Vagina (tissue), 2 donors: Measurements from ENCODE around the gene WDFY3. TPM values are rescaled to one million over a fixed set of nuclear protein-coding genes. Genes with fewer than 3 reads are reported as not detected.
"Not testable (repeated sequence)": the region's sequence is repeated elsewhere in the genome, so short reads cannot be mapped to it uniquely, and the experiment has no call there.

Experiments used
- DNase-seq, 2 donors: peaks; one replicate each; pipeline ENCODE4 v3.0.0-alpha.2; 2017; ENCODE audit errors: extremely low spot score in 2 of 2
- H3K27ac ChIP-seq: fragments of 200-600 bp; sonication (generic); one replicate; pipeline ENCODE4 v1.5.1; 2019
- H3K27me3 ChIP-seq: fragments of 200-600 bp; sonication (generic); one replicate; pipeline ENCODE4 v1.5.1; 2019
- H3K36me3 ChIP-seq, 2 donors: fragments of 200-600 bp; sonication (generic); one replicate each; pipeline ENCODE4 v1.5.1; 2017 to 2019
- H3K4me1 ChIP-seq: fragments of 200-600 bp; sonication (generic); one replicate; pipeline ENCODE4 v1.5.1; 2019
- H3K4me3 ChIP-seq, 2 donors: fragments of 200-600 bp; sonication (generic); 1 replicate in 1 of 2; 2 replicates in 1 of 2; pipeline ENCODE4 v1.5.1; 2016 to 2019
- H3K9me3 ChIP-seq: fragments of 200-600 bp; sonication (generic); one replicate; pipeline ENCODE4 v1.5.1; 2019
- CTCF ChIP-seq, 3 experiments: fragments of 450-650 bp in 2 of 3; fragments of 200-600 bp in 1 of 3; sonication (generic) in 1 of 3; IDR thresholded peaks; one replicate each; pipeline ENCODE4 v1.5.1; 2017 to 2019; ENCODE audit warnings: antibody characterized with exemption in 3 of 3, mild to moderate bottlenecking in 2 of 3, moderate library complexity in 2 of 3
- POLR2A ChIP-seq, 2 donors: fragments of 450-650 bp; IDR thresholded peaks; one replicate each; pipeline ENCODE4 v1.6.1; 2017; ENCODE audit warnings: antibody characterized with exemption in 2 of 2, mild to moderate bottlenecking in 2 of 2, moderate library complexity in 2 of 2
- POLR2AphosphoS5 ChIP-seq, 2 donors: sonication (generic); formaldehyde crosslinking; IDR thresholded peaks; one replicate each; pipeline ENCODE4 v1.9.0; 2017; ENCODE audit warnings: antibody characterized with exemption in 2 of 2, mild to moderate bottlenecking in 2 of 2, low read depth in 1 of 2; ENCODE audit not compliant: insufficient read depth in 1 of 2
- intact Hi-C: fragments of 100-400 bp; cut with DNase I; formaldehyde crosslinking; loops from one replicate; pipeline ENCODE4 v1.15.1; 2023
- total RNA-seq: library from RNA; depleted of rRNA; stranded (reverse); fragments of >200 nt; gene quantifications from one replicate; pipeline ENCODE4 v1.2.3, GENCODE V29; 2016

The WDFY3 gene
- total RNA-seq, 1 donor from 2014 or later, result 67.8 TPM

- intact Hi-C loops, result no loop called here
- Histone ChIP-seq H3K27me3 (no peaks in the 10 kb centered on the region), H3K4me3 (no peak overlapping the region), H3K4me1 (no peaks in the 10 kb centered on the region), H3K9me3 (no peaks in the 10 kb centered on the region), H3K27ac (no peak overlapping the region), H3K36me3 (peaks cover 0 to 58% of the 10 kb centered on the region in 2 donors)
- no peak for DNase-seq
- no peak for TF ChIP-seq CTCF (IDR thresholded peaks at IDR 0.05)
- TF ChIP-seq POLR2A (IDR thresholded peaks at IDR 0.05), result no peak
- no peak for TF ChIP-seq POLR2AphosphoS5 (IDR thresholded peaks at IDR 0.05; ENCODE audit: insufficient read depth in 1 of 2, low read depth in 1 of 2)
Observed at GRCh38 chr4:84677093-84677492, 289.4 kb downstream of the WDFY3 start.

- no peak overlapping the region for H3K27ac ChIP-seq
- intact Hi-C loops, result no loop called here
- no peaks in the 10 kb centered on the region for H3K27me3 ChIP-seq
- peaks cover 0 to 67% of the 10 kb centered on the region in 2 donors for H3K36me3 ChIP-seq
- no peaks in the 10 kb centered on the region for H3K9me3 ChIP-seq
- no peaks in the 10 kb centered on the region for H3K4me1 ChIP-seq
- TF ChIP-seq CTCF (IDR thresholded peaks at IDR 0.05), result no peak
- no peak for TF ChIP-seq POLR2AphosphoS5 (IDR thresholded peaks at IDR 0.05; ENCODE audit: insufficient read depth in 1 of 2, low read depth in 1 of 2)
- no peak for TF ChIP-seq POLR2A (IDR thresholded peaks at IDR 0.05)
- no peak overlapping the region for H3K4me3 ChIP-seq
- no peak for DNase-seq
Observed at GRCh38 chr4:84673475-84674240, 292.8 kb downstream of the WDFY3 start.

- Histone ChIP-seq H3K27ac (no peak overlapping the region), H3K27me3 (no peaks in the 10 kb centered on the region), H3K4me1 (no peaks in the 10 kb centered on the region), H3K4me3 (no peak overlapping the region), H3K9me3 (no peaks in the 10 kb centered on the region), H3K36me3 (peaks cover 0 to 52% of the 10 kb centered on the region in 2 donors)
- intact Hi-C loops, result no loop called here
- no peak for TF ChIP-seq POLR2AphosphoS5 (IDR thresholded peaks at IDR 0.05; ENCODE audit: insufficient read depth in 1 of 2, low read depth in 1 of 2)
- TF ChIP-seq POLR2A (IDR thresholded peaks at IDR 0.05), result no peak
- TF ChIP-seq CTCF (IDR thresholded peaks at IDR 0.05), result no peak
- DNase-seq, result no peak
Observed at GRCh38 chr4:84672177-84672576, 294.3 kb downstream of the WDFY3 start.

DNA sequence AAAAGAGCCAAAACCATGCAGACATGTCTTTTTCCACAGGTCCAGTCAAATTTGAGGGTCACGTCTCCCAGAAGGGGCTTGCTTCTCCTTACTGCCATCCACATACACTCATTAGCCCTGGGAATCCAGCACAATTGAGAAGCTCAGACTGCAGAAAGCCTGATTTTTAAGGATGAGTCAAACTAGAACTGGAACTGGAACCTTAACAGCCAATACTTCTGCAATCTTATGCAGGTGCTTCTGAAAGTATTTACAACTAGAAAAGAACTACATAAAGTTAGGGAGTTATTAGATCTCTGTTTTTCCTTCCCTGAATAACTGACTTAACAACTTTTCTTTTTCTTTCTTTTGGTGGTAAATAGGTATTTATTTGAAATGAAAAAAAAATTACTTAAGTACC lies 297.3 kb downstream of the WDFY3 start:
- Histone ChIP-seq H3K4me3 (no peak overlapping the region), H3K9me3 (no peaks in the 10 kb centered on the region), H3K36me3 (peaks cover 0 to 39% of the 10 kb centered on the region in 2 donors), H3K27ac (no peak overlapping the region), H3K4me1 (no peaks in the 10 kb centered on the region), H3K27me3 (no peaks in the 10 kb centered on the region)
- no peak for TF ChIP-seq CTCF (IDR thresholded peaks at IDR 0.05)
- no peak for TF ChIP-seq POLR2A (IDR thresholded peaks at IDR 0.05)
- no peak for TF ChIP-seq POLR2AphosphoS5 (IDR thresholded peaks at IDR 0.05; ENCODE audit: insufficient read depth in 1 of 2, low read depth in 1 of 2)
- no peak for DNase-seq
- intact Hi-C loops, result no loop called here

DNA sequence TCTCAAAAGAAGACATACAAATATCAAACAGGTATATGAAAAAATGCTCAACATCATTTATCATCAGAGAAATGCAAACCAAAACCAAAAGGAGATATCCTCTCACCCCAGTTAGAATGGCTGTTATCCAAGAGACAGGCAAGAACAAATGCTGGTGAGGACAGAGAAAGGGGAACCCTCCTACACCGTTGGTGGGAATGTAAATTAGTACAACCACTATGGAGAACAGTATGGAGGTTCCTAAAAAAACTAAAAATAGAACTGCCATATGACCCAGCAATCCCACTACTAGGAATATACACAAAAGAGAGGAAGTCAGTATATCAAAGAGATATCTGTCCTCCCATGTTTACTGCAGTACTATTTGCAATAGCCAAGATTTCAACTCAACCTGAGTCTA lies 300.1 kb downstream of the WDFY3 start:
- Histone ChIP-seq H3K4me1 (no peaks in the 10 kb centered on the region), H3K36me3 (peaks cover 0 to 23% of the 10 kb centered on the region in 2 donors), H3K4me3 (no peak overlapping the region), H3K27ac (no peak overlapping the region), H3K9me3 (no peaks in the 10 kb centered on the region), H3K27me3 (no peaks in the 10 kb centered on the region)
- no peak for DNase-seq
- no peak for TF ChIP-seq POLR2AphosphoS5 (IDR thresholded peaks at IDR 0.05; ENCODE audit: insufficient read depth in 1 of 2, low read depth in 1 of 2)
- TF ChIP-seq POLR2A (IDR thresholded peaks at IDR 0.05), result no peak
- no peak for TF ChIP-seq CTCF (IDR thresholded peaks at IDR 0.05)
- intact Hi-C loops, result no loop called here

DNA sequence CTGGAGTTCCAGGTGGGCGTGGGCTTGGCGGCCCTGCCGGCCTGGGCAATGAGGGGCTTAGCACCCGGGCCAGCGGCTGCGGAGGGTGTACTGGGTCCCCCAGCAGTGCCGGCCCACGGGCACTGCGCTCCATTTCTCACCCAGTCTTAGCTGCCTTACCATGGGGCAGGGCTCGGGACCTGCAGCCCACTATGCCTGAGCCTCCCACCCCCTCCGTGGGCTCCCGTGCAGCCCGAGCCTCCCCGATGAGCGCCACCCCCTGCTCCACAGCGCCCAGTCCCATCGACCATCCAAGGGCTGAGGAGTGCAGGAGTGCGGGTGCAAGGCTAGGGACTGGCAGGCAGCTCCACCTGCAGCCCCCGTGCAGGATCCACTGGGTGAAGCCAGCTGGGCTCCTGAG lies 301.7 kb downstream of the WDFY3 start:
- H3K27me3 ChIP-seq, H3K4me1 ChIP-seq, H3K27ac ChIP-seq, intact Hi-C loops, H3K4me3 ChIP-seq, DNase-seq, H3K9me3 ChIP-seq: not testable (repeated sequence)
- peaks cover 0 to 11% of the 10 kb centered on the region in 2 donors for H3K36me3 ChIP-seq
